SK-N-MC (cell line): ENCODE measurements around the gene MTG1.

Experiments
- EZH2 ChIP-seq: fragments of 200-600 bp; sonication (generic); IDR thresholded peaks from one replicate; pipeline ENCODE4 v1.6.1; 2017; ENCODE audit warnings: antibody characterized with exemption
- POLR2AphosphoS5 ChIP-seq: IDR thresholded peaks from 2 replicates; pipeline ENCODE4 v1.6.1; 2012; ENCODE audit warnings: mild to moderate bottlenecking, low read depth, low read length, borderline replicate concordance

- TF ChIP-seq EZH2 = no peak
- TF ChIP-seq POLR2AphosphoS5 = no peak
Measured at GRCh38 chr10:133362846-133363245, 31.1 kb upstream of the MTG1 start.
